Kidney tubule cell (primary cell): ENCODE data around the gene TMEM87B.
"Not testable (repeated sequence)": the region's sequence is repeated elsewhere in the genome, so short reads cannot be mapped to it uniquely, and the experiment has no call there.

Source experiments
- DNase-seq: peaks from one replicate; pipeline ENCODE4 v3.0.0-alpha.2; 2018; ENCODE audit warnings: low spot score

TMEM87B gene

DNA sequence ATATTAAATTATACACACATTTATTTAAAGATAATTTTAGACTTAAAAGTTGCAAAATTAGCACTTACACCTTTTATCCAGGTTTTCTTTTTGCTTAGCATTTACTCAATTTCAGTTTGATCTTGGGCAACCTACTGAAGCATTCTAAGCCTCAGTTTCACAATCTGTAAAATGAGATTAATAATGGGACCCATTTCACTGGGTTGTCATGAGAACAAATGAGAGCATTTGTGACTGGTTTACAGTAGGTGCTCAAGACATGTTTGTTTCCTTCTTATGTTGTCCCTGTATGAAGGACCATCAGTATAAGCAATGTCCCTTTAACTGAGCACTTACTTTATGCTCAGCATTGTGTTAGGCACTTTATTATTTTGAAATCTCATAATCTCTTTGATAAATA is 78.3 kb downstream of the TMEM87B start:
- no peak for DNase-seq

DNA sequence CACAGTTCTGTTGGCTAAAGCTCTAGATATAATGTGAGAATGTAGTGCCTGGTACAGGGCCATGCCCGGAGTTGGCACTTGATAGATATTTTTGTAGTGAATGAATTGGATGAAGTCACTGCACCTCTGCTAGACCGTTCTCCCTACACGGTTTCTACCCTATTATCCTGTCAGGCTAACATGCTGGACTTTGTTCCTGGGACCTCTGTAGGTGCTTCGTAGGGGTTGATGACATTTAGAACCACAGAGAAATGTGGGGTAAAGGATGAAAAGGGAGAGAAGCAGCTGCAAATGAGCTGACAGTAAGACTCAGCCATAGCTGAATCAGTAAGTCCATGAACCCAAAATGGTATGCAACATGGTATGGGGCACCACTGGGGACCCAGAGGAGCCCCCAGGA is 79.1 kb downstream of the TMEM87B start:
- no peak for DNase-seq

DNA sequence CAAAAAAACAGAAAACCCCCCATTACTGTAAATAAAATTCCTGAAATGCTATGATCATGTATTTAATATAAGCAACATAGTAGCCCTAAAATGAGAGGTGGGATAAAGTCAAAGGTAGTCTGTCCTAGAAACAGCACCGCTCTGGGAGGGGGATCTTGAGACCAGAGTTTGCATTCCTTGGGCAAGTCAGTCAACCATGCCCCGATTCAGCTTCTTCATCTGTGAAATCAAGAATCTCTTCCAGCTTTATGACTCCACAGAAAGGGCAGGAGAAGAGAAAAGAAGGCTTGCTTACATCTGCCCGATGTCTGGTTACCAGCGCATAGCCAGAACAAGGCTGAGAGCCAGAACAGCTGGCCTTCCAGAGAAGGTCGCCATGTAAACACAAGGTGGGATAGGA is 81.0 kb downstream of the TMEM87B start:
- peak; percentile 25 for DNase-seq

DNA sequence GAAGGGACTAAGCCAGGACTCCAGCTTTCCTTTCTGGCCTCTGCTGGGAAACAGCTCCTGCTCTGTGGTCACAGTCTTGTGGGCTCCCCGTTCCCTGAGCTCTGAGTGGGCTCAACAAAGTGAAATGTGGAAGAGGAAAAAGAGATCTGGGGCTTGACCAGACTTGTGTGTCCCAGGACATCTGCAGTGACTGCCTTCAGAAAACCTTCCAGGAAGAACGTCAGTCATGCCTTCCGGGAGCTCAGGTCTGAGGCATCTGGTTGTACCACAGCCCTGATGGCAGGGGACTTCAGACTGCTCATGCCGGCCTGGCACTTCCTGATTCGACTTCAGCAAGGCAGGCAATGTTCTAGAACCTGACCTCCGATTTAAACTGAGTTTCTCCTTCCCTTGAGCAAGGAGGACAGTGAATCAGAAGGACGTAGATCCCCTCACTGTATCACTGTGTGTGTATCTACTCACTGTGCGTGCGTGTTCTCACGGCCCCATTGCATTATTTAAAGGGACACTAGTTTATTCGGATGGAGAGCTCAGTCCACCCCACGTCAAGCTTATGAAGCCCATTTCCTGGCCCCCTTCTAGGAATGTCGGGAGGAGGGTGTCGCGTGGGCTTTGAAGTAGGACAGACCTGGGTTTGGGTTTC is 82.6 kb downstream of the TMEM87B start:
- DNase-seq, result peak; percentile 52

DNA sequence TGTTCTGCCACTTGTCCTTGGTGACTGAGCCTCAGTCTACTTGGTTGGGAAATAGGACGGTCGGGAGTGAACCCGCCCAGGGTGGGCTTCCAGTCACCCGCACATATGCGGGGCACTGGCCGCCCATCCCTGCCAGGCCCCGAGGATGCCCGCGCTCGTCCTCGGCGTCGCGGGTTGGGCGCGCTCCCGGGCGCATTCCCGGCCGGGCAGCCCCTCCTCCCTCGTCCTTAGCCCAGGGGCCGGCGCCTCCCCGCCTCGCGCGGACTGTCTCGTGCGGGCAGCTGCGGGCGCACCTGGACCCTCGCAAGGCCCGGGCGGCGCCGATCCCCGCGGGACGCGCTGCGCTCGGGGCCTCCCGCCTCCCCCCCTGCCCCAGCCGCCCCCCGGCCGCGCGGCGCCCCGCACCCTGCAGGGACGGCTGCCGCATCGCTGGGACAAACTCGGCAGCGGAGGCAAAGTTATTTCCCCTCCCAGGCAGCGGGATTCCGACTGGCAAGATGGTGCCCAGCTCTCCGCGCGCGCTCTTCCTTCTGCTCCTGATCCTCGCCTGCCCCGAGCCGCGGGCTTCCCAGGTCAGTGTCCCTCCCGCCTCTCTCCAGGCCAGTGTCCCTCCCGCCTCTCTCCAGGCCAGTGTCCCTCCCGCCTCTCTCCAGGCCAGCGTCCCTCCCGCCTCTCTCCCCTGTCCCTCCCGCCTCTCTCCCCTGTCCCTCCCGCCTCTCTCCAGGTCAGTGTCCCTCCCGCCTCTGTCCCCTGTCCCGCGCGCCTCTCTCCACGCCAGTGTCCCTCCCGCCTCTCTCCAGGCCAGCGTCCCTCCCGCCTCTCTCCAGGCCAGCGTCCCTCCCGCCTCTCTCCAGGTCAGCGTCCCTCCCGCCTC is 83.3 kb downstream of the TMEM87B start, which contains the start of gene FBLN7:
Gene FBLN7, plus strand, starts transcription at position 227 of the 874 bp plus-strand sequence. Its CDS starts 271 bp downstream, at position 498.
- DNase-seq, result no peak

DNA sequence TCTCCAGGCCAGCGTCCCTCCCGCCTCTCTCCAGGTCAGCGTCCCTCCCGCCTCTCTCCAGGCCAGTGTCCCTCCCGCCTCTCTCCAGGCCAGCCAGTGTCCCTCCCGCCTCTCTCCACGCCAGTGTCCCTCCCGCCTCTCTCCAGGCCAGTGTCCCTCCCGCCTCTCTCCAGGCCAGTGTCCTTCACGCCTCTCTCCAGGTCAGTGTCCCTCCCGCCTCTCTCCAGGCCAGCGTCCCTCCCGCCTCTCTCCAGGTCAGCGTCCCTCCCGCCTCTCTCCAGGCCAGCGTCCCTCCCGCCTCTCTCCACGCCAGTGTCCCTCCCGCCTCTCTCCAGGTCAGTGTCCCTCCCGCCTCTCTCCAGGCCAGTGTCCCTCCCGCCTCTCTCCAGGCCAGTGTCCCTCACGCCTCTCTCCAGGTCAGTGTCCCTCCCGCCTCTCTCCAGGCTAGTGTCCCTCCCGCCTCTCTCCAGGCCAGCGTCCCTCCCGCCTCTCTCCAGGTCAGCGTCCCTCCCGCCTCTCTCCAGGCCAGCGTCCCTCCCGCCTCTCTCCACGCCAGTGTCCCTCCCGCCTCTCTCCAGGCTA is 84.1 kb downstream of the TMEM87B start:
- DNase-seq, result not testable (repeated sequence)

DNA sequence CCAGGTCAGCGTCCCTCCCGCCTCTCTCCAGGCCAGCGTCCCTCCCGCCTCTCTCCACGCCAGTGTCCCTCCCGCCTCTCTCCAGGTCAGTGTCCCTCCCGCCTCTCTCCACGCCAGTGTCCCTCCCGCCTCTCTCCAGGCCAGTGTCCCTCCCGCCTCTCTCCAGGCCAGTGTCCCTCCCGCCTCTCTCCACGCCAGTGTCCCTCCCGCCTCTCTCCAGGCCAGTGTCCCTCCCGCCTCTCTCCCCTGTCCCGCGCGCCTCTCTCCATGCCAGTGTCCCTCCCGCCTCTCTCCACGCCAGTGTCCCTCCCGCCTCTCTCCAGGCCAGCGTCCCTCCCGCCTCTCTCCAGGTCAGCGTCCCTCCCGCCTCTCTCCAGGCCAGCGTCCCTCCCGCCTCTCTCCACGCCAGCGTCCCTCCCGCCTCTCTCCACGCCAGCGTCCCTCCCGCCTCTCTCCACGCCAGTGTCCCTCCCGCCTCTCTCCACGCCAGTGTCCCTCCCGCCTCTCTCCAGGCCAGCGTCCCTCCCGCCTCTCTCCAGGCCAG is 84.7 kb downstream of the TMEM87B start:
- DNase-seq, result not testable (repeated sequence)

DNA sequence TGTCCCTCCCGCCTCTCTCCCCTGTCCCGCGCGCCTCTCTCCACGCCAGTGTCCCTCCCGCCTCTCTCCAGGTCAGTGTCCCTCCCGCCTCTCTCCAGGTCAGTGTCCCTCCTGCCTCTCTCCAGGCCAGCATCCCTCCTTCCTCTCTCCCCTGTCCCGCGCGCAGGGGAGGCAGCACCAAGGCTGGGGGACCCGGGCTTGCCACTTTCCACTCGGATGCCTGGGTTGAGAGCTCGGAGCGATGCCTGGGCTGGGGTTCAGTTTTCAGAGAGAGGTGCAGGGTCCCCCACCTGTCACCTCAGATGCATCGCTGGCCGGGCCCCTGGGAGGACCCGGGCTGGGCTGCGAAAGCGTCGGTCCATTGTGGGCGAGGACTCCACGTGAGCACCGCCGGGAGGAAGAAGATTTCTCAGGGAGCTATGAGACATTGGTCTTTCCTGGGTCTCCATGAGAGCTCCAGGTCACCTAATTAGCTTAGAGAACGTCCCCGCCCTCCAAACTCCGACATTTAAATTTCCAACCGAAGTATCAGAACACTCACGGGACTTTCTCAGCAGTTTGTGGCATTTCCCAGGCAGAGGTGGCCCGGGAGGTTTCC is 85.2 kb downstream of the TMEM87B start:
- DNase-seq, result no peak

DNA sequence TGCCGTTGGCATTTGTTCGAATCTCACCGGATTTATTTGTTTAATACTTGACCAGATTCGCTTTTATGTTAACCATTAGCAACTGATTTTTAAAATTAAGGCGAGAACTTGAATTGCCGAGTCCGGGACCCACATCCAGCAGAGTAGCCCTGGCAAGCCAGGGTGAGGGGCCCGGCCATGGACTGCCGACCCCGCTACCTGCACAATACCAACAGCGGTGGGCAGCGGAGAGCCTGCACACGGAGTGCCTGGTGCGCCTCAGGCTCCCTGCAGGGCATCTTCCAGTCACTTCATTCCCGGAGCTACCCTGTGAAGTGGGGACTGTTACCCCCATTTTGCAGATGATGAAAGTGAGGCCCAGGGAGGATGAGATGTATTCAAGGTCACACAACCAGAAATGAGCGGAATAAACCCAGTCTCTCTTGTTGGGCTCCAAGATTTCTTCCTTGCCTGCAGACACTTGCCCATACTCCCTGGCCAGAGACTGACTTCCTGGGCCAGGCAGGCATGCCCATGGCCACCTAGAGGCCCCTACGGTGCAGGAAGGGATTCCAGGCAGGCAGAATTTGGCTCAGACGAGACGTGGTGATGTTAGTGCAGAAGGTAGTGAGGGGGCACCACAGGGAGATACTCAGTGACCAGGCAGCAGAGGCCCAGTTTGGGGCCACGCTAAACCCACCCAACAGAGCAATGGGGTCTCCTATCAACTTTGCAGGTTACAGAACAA is 86.0 kb downstream of the TMEM87B start:
- DNase-seq, result no peak

DNA sequence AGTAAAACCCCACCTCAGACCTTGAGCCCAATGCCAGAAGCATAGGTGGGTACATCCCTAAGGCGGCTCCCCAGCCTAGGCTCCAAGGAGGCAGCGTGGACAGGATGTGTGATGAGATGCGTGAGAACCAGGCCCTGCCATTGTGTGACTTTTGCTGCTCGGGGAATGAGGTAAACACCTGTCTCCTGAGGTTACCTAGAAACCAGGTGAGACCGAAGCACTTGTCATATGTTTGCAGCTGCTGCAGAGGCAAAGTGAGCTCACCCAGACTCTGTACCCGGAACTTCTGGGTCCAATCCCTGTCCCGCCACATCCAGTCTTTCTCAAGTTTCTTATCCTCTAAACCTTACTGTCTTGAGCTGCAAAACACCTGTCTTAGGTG is 86.5 kb downstream of the TMEM87B start:
- DNase-seq, result no peak

DNA sequence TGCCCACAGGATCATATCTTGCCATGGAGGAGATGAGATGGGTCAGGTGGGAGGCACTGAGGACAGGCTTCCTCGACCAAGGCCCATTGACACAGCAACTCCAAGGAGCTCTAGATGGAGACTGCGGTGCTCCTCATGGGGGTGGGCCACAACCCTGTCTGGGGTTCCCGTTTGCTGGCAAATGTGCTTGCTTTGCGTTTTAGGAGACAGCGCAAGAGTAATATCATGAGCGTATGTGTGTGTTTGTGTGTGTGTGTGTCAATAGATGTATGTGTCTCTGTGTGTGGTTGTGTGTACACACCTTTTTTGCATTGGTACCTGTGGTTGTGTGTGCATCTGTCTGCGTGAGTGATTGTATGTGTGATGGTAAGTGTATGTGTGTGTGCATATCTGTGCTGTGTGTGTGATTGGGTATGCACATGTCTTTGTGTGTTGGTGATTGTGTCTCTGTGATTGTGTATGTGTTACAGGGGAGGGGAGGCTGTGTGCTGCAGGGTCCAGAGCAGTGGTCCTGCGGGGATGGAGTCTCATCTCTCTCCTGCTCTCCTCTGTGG is 87.5 kb downstream of the TMEM87B start:
- no peak for DNase-seq

DNA sequence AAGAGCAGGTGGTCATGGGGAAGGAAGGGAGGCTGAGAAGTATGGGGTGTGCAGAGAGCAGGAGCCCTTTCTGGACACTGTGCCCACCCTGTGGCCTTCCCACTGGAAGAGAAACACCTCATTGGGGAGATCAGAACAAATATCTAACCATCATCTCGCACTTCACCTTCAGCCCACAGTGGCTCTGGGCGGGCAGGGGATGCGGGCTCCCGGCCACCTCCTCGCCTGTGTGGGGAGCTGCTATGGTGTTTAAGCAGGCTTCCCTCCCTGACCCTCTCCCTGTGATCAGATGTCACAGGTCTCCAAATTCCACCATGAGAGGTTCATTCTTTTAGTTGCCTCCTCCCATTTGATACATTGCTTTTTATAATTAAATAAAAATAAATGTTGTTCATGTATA is 88.1 kb downstream of the TMEM87B start:
- DNase-seq, result no peak

DNA sequence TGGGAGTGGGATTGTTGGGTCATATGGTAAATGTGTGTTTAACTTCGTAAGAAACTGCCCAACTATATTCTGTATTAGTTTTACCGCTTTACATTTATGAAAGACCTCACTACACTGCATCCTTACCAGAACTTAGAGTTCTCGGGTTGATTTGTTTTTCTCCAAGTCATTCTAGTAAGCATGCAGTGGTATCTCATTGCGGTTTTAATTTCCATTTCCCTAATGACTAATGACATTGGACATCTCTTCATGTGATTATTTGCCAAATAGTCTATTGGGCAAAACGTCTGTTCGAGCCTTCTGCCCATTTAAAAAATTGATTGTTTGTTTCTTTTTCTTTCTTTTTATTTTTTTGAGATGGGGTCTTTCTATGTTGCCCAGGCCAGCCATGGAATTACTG is 89.9 kb downstream of the TMEM87B start:
- DNase-seq, result no peak

DNA sequence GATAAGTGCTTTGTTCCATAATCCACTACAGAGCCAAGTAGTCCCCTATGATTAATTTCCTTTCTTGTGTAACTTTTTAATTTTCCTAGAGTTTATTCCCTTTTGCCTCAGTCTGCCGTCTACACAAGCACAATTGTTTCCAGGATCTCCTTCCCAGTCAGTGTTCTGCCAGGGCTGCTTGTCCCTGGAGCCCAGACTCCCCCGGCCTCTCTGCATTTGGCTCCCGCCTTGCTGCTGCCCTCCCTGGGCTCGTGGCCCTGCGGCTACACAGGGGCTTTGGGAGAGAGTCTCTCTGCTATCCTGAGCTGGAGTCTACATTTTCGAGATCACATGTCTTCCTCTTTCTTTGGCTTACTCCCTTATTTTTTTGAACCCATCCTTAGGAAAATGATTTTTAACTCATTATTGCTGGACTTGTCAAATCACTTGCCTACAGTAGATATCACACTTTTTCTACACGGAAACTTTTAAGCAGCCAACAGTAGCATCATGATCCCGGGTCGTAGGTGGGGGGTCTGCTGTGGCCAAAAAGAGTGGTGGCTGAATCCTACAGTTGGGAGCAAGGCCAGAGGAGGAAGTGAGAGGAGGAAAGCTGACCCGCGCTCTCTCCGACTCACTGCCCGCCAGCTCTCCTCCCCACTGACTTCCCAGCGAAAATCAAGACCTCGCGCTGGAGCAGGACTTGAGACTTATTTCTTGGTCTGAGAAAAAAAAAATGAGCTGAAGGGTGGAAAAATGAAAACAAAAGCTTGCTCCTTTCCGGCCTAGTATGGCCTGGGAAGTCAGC is 92.5 kb downstream of the TMEM87B start:
- no peak for DNase-seq

DNA sequence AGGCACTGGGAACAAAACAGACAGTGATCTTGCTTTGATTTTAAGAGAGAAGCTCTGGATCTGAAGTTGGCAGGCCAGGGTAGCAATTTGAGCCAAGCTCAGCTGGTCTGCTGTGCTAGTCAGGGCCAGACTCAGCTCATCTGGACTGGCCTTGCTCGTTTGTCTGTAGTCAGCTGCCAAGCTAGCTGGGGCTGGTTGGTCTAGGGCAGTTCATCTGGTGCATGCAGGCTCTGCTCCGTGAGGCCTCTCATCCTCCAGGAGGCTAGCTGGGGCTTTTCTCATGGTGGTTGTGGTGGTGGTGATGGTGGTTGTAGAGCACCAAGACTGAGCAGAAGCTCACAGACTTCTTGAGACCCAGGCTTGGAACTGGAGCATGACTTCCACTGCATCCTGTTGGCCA is 93.4 kb downstream of the TMEM87B start:
- DNase-seq, result no peak

DNA sequence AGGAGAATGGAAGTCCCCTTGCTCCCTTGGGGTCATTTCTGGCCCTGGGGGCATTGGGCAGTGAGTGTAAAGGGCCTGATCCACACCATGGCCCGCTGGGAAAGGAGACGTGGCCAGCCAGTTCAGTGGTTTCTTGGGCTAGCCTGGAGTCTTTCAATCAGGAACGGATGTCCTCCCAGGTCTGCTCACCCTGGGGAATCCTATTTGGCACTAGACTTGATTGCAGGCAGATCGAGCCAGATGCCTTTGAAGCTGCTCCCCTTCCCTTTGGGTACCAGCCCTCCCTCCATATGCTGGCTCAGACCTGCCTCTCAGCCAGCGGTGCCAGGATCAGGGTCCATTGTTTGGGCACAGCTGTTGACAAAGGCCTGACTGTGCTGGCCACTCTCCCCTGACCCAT is 94.1 kb downstream of the TMEM87B start:
- no peak for DNase-seq

DNA sequence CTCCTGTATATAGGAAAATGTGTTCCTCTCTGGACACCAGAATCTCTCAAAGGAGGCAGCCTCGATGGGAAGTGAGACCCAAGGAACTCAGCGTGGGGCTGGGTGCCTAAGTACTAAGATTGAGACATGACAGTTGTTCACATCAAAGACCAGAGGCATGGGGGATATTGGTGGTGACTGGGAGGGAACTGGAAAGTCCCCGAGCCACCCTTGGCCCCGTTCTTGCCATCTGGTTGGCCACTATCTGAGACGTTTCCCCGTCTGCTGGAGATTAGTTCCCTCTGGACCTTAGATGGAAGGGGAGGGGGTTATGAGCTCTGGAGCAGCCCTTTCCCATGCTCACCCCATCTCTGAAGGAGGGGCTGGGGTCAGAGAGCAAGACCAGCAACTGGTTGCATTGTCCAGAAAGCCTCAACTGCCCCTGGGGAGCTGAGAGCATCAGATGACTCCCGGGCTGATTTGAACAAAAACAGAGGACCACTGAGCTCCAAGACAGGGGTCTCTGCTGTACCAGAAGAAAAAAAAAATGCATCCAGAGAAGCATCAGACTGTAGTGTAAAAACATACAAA is 94.9 kb downstream of the TMEM87B start:
- no peak for DNase-seq

DNA sequence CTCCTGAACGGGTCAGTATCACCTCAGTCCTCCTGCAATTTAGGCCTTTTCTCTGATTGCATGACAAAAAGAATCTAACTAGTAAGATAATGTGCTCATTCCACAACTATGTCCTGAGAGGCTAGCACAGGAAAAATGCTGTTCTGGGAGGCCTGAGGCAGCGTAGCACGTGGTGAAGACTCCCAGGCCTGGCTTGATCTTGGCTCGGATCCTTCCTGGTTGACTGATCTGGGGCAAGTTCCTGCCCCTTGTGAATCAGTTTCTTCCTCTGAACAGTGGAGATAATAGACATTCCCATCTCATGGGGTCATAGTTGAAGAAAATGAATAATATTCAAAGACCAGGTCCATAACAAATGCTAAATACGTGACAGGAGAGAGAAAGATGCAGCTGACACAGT is 95.4 kb downstream of the TMEM87B start:
- peak; percentile 98 for DNase-seq

DNA sequence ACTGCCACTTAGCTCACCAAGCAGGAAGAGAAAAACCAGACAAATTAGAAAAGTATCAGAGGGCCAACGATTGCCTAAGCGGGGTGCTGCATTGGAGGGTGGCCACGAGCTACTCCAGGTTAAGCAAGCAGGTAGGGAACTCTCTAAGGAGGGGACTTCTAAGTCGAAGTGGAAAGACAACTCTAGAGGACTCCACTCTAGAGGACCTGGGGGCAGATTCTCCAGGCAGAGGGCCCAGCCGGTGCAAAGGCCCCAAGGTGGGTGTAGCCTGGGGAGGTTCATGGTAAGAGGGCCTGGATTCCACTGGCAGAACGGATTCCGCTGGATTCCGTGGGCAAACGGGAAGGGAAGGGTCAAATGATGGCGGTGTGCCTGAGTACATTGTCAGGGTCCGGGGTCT is 95.8 kb downstream of the TMEM87B start:
- no peak for DNase-seq

DNA sequence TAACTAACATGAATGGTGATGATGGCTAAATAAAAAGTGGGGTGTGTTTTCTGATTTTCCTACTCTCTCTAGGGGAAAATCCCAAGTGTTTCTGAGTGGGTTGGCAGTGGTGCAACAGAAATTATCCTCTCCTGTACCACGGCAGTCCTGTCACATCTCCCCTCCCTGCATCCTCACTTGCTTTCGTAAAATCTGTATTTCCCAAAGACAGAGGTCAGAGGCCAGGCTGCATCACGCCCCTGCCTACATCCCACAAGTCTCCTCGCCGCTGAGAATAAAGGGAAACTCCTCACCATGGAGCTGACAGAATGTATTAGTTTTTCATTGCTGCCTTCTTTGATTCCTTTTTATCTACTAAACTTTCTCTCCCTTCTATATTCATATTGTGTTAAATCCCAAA is 96.2 kb downstream of the TMEM87B start:
- no peak for DNase-seq
